Ovary (tissue), 3 donors: ENCODE data around the gene BRD3.
"Not testable (repeated sequence)": the region's sequence is repeated elsewhere in the genome, so short reads cannot be mapped to it uniquely, and the experiment has no call there.

ENCODE experiments used
- CTCF ChIP-seq, 3 donors: fragments of 450-650 bp in 2 of 3; fragments of 200-600 bp in 1 of 3; IDR thresholded peaks; one replicate each; pipeline versions ENCODE4 v1.5.1 to v1.8.0; 2016 to 2022; ENCODE audit warnings: antibody characterized with exemption in 3 of 3, mild to moderate bottlenecking in 1 of 3
- POLR2A ChIP-seq: fragments of 450-650 bp; IDR thresholded peaks from one replicate; pipeline ENCODE4 v1.6.1; 2017; ENCODE audit warnings: antibody characterized with exemption, mild to moderate bottlenecking, moderate library complexity
- donor health status: DM: no; HTN: no; CAD: no.

- not testable (repeated sequence) for TF ChIP-seq CTCF (IDR thresholded peaks at IDR 0.05); POLR2A
These were observed 7.9 kb upstream of the BRD3 start for GRCh38 chr9:134075689-134076088.
